Measurements from ENCODE around the gene ALAS1.

The ALAS1 gene

DNA sequence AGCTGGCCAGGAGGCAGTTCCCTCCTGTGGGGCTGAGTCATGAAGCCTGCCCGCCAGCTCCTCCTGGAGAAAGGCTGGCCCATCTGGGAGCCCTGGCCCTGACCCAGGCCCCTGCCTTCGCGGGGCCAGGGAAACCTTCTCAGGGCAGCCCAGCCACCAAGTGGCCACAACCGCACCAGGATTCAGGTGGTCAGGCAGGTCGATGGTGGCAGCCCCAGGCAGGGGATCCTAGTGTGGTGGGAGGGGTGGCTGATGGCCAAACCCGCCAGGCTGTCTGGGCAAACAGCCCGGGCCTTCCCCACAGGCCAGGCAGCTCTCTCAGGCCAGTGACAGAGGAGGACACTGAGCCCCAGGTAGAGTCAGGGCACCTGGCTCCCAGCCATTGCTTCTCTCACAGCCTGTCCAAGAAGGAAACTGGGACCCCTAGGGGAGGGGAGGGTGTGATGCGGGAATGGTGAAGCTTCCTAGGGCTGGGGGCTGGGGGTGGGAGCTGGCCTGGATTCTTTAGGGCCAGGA, 39.8 kb downstream of the ALAS1 start:
- DNase-seq = no peak

DNA sequence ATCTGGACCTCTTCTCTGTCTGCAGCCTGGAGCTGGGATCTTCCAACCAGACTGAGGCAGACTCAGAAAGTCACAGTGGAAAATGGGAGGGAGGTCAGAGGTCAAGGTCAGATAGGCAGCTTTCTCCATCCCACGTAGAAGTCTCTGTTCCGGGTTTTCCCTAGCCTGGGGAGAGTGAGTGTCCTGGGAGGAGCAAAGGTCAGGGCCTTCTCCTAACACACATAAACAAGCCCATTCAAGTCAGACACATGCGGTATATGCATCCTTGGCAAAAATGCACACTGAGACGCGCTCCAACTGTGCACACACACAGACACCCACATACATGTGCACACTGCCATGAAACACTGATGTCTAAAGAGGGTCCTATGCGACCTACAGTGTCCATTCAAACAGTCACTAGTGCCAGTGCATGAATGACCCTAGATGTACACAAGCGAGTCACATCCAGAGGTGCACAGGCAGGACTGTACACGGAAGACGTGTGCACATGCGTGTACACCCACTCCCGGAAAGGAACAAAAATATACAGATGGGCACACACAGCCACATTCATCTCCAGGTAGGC, 40.3 kb downstream of the ALAS1 start:
- DNase-seq = no peak

DNA sequence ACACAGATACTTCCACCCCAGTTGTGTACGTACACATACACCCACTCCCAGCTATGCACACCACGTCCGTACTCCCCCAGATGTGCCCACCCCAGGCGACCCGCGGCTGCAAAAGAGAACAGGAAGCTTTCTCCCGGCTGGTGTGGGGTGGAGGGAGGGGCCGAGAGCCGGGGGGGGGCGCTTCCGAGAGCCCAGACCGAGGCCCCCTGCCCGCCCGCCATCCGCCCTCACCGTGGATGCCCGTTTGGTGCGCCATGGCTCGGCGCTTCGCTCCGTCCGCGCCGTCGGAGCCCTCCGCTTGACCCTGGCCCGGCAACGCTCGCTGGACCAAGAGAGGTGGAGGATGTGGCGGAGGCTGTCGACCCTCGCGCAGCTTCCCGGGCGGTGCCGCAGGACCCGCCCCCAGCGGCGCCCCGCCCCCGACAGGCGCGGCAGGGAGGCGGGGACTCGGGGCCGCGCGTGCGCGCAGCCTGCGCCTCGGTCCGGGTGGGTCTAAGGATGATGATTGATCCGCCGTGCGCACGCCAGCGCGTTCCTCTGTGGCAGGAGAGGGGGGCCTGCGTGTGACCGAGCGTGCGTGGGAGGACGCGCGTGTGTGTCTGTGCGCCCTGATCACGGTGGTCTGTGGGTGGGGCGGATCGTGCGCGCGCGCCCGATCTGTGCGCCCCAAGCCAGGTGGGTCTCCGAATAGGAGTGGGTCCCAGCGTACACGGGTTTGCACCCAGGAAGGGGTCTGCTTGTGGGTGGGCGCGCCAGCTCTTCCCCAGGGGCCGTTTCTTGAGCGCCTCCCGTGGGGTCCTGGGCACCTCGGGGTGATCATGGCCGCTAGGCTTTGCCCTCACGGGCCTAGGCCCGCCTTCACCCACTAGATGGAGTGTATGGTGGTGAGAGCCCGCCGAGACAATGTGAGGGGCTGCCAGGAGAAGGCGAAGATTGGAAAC, 41.1 kb downstream of the ALAS1 start, which contains the start of gene TWF2:
TSS of gene TWF2 (minus strand) at position 398 of the 941 bp plus-strand sequence. CDS start at position 256, 142 bp downstream.
- no peak for DNase-seq

DNA sequence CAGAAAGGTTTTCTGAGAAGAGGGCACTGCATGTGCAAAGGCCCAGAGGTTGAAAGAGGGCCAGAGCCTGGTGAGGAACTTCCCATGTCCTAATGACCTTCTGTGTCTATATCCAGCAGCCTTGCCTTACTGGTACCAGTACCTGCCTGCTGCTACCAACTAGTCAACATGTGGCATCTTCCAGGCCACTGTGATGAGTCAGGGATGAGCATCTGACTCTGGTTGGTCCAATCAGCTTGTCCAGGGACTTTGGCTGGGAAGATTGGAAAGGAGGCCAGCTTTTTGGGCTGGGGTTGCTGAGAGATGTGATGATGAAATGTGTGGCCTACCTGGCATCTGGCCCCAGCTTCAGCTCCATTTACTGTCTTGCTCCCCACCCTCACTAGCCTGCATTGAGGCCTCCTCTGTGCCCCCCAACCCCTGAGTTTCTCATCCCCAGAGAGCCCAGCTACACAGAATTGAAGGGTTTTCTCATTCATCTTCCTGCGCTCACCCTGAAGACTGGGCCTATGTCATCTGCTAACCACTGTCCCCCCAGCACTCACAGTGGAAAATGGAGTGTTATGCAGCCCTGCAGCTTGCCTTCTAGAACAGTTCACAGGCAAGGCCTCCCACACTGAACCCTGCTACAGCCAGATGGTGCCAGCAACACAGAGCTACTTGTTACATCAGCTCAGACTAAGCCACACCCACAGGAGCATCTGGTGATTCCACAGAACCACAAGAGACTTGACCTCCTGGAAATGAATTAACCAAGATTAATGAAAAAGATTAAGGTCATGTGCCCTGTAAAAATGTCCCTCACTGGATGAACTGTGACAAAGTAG, 42.3 kb downstream of the ALAS1 start:
- DNase-seq = no peak

DNA sequence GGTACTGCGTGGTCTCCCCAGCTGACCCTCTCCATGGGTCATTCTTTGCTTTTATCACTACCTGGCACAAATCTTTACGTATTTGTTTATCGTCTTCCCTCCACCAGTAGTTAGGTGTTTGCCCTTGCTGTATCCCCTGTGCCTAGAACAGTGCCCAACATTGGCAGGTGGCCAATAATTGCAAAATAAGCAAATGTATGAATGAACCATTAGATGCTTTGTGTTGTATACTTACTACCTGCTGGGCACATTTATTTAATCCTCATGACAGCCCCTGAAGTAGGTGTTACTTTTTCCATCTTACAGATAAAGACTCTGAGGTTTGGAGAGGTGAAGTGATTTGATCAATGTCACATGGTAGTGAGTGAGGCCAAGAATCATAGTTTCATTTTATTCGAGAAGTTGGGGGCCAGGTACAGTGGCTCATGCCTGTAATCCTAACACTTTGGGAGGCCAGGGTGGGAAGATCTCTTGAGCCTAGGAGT, 43.0 kb downstream of the ALAS1 start:
- DNase-seq = no peak

DNA sequence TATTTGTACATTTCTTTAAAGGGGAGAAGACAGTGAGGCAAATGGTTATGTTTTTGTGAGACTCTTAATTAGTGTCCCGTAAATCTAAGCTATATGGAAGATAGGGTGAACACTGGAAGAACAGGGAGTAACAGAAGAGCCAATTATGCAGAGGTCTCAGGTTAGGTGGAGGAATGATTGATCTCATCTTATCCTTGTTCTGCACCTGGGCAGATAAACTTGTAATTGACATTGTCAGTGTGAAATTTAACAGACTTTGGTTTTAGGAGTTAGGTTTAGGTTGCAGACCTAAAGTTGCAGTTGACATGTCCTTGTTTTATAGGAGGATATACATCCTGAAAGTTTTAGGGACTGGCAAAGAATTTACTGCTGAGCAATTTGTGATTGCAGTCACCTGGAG, 44.1 kb downstream of the ALAS1 start:
- no peak for DNase-seq

DNA sequence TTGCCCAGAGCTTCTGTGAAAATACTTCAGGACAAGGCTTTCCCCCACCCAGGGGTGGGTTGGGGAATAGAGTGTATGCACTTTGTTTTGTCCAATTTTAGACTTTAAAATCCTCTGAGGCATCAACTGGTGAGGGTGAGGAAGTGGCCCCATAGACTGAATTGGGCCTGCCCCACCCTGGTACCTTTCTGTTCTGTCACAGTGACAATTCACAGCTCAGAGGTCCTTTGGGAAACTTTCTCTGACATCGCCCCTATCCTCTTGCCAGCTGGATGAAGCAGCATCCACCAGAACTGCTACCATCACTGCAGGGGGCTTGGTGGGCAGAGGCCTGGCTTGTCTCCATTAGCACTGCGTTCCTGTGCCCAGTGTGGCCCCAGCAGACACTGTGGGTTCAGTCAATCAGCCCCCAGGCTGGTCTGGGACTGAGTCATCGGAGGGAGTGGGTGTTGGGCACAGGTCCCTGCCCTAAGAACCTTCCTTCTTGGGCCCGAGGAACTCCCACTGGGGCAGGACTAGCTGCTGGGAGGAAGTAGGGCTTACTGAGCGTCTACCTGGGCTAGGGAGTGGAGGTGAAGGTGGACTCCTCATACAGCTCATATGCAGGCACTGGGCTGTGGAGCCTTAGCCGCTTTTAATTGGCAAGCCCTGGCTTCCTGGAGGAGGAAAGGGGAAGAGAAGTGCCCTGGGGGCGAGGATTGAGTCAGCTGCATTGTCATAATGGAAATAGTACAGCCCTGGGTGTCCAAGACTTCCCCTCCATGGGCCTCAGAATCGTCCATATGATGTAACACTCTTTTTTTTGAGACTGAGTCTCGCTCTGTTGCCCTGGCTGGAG, 46.0 kb downstream of the ALAS1 start:
- no peak for DNase-seq

DNA sequence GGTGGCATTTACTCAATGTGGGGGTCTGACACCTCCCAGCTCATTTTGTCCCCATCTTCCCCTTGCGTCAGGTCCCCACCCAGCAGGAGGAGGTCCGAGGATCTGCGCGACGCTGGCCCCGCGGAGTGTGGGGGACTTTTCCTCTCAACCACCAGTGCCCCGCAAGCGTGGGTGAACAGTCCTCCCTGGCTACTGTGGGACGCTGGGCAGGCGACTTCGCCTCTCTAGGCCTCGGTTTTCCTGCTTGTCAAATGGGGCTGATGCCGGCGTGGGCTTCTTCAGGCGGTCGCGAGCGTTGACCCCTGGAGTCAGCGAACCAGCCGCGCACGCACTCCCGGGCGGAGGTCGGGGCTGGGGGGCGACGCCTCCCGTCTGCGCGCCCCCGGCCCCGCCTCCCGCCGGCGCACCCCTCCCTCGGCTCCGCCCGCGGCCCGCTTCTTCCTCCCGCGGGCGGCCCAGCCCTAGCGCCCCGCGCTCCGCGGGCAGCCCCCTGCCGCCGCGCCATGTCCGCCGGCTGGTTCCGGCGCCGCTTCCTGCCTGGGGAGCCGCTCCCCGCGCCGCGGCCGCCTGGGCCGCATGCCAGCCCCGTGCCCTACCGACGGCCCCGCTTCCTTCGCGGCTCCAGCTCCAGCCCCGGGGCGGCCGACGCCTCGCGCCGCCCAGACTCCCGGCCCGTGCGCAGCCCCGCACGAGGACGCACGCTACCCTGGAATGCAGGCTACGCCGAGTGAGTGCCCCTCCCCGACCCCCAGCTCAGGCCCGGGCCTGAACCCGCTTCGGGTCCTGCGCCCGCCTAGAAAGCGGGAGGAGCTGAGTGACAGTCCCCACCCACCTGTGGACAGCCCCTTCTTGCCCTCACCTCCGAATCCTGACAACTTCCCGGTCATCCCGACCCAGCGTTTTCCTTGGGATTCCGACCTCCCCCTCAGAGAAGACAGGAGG, 47.6 kb downstream of the ALAS1 start, which contains the start of gene PPM1M:
TSS of gene PPM1M (plus strand) at position 438 of the 942 bp plus-strand sequence. CDS start at position 504, 66 bp downstream.
- DNase-seq = no peak

DNA sequence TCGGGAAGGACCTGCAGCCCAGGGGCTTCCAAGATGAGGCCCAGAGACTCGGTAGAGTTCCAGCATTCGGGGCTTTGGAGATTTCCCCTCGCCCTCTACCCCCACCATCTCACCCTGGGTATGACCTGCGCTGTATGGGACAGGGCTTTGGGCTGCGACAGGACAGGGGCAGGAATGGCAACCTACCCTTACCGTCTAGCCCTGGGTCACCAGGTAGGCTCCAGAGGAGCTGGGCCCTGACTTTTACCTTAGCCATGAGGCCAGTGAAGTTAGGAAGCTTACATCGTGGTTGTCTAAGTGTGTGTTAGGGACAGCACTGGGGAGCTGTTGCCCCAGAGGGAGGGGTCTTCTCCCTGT, 48.3 kb downstream of the ALAS1 start:
- DNase-seq = no peak

DNA sequence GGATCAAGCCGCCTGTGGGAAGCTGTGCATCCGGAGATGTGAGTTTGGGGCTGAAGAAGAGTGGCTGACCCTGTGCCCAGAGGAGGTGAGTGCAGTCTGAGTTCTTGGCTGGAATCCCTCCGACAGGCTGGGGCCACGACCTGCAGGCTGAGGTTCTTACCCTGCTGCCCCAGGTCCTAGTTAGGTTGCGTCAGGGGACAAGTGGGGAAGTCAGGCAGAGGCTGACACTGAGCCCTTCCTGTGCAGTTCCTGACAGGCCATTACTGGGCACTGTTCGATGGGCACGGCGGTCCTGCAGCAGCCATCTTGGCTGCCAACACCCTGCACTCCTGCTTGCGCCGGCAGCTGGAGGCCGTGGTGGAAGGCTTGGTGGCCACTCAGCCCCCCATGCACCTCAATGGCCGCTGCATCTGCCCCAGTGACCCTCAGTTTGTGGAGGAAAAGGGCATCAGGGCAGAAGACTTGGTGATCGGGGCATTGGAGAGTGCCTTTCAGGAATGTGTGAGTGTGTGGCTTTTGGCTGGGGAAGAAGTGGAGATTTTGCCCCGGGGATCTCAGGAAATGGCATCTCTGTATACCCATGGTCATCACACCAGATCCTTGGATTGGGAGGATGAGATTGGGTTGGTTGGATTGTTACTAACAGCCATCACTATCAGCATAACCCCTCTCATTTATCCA, 48.9 kb downstream of the ALAS1 start:
- no peak for DNase-seq

DNA sequence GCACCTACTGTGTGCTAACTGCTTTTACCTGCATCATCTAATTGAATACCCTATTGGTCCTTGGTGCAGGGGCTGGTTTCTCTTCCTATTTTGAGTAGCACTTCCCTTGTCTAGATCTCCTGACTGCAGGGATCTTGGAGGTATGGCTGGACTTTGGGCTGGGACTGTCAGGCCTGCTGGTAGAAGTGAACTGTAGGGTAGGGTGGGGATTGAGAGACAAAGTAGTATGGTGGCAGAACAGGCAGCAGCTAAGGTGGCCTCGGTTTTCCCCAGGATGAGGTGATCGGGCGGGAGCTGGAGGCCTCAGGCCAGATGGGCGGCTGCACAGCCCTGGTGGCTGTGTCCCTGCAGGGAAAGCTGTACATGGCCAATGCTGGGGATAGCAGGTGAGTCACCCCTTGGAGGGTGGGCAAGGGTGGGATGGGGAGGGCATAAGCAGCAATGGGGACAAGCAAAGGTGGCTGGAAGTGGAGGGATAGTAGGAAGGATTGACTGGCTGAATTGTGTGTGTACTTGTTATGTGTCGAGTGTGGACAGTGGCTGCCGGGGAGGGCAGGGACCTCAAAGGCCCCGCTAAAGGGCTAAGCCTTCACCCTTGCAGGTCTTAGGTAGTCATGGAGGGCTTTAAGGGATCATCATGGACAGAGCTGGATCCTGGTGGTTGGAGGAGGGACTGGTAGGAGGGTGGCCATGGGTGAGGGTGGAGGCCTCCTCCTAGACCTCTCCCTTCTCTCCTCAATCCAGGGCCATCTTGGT, 49.6 kb downstream of the ALAS1 start:
- no peak for DNase-seq

DNA sequence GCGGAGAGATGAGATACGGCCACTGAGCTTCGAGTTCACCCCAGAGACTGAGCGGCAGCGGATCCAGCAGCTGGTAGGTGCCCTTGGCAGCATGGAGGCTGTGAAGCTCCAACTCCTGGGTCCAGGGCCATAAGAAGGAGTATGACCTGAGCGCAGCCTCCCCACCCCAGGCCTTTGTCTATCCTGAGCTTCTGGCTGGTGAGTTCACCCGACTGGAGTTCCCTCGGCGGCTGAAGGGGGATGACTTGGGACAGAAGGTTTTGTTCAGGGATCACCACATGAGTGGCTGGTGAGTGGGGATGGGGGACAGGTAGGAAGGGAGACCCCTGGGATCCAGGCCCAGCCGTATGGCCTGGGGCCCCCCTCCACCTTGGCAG, 50.2 kb downstream of the ALAS1 start:
- no peak for DNase-seq

DNA sequence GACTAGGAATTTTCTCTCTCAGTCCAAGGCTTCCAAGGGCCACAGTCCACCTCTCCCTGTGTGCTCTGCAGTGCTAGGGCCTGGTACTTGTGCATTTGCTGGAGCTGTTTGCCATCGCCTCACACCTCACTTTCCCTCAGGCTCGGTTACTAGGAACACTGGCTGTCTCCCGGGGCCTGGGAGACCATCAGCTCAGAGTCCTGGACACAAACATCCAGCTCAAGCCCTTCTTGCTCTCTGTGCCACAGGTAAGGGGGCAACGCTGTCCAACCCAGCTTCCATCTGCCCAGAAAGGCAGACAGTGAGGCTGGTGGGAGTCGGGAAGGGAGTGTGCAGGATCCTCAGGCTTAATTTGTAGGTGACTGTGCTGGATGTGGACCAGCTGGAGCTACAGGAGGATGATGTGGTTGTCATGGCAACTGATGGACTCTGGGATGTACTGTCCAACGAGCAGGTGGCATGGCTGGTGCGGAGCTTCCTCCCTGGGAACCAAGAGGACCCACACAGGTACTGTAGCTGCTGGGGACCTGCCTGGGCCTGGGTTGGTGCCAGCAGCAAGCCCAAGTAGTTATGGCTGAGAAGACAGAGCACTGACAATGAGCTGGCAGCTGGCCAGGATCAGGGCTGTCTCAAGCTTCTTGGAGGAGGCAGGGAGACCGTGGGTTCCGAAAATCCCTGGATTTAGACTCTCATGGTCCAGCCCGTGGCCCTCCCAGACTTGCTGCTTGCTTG, 51.0 kb downstream of the ALAS1 start:
- DNase-seq = no peak

DNA sequence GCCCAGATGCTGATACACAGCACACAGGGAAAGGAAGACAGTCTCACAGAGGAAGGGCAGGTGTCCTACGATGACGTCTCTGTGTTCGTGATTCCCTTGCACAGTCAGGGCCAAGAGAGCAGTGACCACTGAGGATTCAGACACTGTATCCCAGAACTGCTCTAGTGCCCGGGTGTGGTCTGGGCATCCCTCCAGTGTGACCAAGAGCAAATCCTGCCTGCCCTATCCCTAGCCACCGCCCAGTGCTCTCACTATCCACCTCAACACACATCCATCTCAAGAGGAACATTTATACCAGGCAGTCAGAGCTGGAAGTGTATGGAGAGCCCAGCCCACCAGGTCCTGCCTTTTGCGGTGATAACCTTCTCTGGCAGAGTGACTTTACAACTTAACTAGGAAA, 51.7 kb downstream of the ALAS1 start:
- no peak for DNase-seq

DNA sequence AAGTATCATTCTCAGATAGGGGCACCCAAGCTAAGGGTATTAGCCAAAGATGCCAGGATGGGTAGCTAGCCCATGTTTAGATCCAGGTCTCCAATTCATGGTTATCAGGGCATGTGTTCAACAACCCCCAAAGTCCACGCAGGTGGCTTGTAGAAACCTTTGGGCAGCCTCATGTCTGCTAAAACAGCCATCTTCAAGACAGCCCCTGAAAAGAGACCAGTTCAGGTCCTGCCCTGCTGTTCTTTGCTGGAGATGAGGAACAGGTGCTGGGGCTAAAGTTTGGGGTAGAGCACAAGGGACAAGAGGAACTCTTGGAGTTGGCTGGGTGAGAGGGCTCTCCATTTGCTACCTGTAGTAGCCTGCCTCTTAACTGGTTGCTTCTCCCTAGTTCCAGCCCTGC, 52.2 kb downstream of the ALAS1 start:
- no peak for DNase-seq

DNA sequence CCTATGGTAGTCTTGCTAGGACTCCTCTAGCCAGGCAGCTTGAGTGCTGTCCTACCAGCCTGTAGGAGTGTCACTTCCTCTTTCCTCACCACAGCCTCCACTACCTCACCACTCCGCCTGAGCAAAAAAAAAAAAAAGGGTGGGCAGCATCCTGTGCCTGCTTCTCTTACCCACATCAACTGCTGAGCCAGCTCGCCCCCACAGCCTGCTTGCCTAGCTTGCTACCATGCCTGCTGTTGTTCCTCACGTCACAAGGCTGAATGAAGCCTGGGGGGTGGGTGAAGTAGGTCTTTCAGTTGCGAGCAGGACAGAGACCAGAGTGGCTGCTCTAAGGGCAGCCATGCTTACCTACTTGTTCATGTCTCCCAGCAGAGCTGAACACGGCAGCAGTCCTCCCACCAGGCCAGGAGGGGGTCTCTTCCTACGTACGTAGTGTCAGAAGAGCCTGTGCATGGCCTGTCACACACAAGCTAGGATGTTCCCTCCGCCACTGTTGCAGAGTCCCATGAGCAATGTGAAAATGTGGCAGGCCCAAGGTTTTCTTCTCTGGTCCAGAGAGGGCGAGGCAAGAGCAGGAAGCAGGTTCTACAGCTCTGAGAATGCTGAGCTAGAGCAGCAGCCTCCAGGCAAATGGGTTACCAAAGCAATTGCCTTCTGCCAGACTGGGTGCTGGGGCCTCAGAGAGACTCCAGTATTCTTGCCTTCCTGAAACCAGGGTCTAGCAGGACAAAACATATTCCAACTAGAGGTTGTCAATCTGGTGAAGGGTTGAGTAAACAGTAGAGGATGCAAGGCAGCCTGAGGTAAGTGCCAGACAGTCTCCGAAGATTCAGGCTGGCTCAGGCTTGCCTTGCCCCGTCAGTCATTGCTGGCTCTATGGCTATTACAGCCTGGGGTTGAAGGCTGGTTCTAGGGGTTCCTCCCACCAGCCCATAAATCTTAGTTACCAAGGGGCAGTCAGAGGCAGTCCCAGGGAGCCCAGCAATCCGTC, 55.6 kb downstream of the ALAS1 start:
- no peak for DNase-seq

DNA sequence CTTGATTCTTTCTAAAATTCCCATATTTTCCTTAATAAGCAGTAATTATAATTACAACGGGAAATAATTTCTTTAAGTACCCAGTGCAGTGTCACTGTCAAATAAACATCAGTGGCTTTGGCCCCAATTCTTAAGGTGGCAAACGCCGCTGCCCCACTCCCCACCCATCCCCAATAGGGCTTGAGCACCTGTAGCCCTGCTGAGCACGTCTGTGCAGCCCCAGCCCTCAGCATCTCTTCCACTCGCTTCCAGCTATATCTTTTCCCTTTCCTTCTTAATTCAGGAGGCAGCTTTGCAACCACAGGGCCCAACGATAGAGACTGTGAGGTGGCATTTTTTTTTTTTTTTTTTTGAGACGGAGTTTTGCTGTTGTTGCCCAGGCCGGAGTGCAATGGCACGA, 56.6 kb downstream of the ALAS1 start:
- DNase-seq = no peak

DNA sequence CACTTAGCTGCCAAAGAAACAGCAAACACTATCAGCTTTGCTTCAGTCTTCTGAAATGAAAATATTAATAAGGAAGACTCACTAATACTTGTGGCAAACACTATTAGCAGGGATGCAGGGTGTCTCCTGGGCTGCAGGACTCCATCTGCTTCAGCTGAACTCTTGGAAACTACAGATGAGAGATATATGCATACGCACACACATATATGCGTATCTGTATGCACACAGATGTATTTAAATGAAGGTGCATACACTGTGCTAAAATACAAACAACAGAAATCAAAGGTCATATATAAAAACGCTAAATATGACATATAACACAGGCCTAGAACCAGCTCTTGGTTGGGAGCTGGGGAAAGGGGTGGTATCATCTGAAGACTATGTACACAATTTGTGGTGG, 58.2 kb downstream of the ALAS1 start:
- no peak for DNase-seq
